GM18519 (cell line): ENCODE results near the gene PDE6D.
"Not testable (repeated sequence)": the region's sequence is repeated elsewhere in the genome, so short reads cannot be mapped to it uniquely, and the experiment has no call there.

ENCODE experiments used
- ATAC-seq: cut with Tn5 transposase; IDR thresholded peaks from one replicate; pipeline ENCODE4 v1.9.1; 2021; ENCODE audit warnings: mild to moderate bottlenecking, moderate library complexity; ENCODE audit not compliant: unreplicated experiment, low FRiP score

PDE6D gene

GRCh38 chr2:231720987-231721966, 59.8 kb downstream of the PDE6D start:
- peak; percentile 60 for ATAC-seq

GRCh38 chr2:231720292-231720986, 60.6 kb downstream of the PDE6D start:
- no peak for ATAC-seq

DNA sequence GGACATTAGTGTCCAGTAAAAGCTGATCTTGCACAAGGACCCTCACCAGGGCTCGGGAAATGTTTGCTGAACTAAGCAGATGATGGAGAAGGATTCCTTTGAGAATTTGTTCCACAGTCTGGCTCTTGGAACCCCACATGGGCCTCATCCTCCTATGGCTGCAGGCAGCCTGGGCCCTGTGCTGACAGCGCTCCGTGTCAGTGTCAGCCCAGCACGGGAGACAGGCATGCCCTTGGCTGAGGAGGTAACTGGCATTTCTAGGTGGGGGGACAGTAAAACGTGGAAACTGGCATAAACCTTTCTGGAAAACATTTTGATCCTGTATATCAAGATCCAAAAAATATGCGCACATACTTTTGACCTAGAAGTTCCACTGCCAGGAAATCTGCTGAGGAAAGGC, 62.3 kb downstream of the PDE6D start:
- ATAC-seq, result no peak

GRCh38 chr2:231717281-231718171, 63.6 kb downstream of the PDE6D start:
- ATAC-seq, result no peak

- no peak for ATAC-seq
These were observed 64.3 kb downstream of the PDE6D start for GRCh38 chr2:231716666-231717280.

GRCh38 chr2:231715988-231716616, 65.0 kb downstream of the PDE6D start:
- ATAC-seq, result no peak

- no peak for ATAC-seq
These were observed 65.6 kb downstream of the PDE6D start for GRCh38 chr2:231715499-231715837.

DNA sequence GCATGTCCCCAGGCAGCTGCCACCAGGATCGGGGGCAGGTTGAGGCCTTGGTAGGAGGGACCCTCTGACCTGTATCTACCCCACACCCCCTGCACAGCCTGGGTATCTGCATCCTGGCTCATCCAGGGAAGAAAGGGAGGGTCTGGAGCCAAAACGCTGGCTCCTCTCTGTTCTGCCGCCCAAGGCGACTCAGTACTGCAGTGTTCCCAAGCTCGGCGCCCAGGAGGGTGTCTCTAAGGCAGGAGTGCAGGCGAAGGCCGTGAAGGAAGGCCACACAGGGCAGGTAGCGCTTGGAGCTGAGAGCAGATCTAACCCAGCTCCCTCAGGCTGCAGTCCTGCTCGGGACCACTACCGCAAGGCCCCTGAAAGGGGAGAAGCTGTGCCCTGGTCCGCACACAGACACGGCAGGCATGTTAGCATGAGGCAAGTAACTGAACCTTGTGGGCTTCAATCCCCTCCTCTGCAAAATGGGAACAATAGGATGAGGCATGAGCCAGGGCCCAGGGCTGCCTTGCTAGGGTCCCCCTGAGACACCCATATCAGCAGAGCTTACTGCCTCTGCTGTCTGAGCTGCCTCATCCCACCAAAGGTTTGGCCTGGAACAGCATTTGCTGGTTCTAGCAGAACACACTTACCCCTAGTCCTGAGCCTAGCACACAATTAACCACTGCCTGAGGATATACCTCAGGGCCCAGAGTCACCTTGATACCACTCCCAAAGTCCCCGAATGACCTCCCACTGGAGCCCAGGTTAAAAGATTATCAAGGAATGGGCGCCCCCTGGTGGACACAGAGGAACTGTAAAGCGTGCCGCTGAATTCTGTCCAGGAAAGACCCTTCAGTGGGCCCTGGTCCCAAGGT, 66.2 kb downstream of the PDE6D start:
- ATAC-seq, result no peak

DNA sequence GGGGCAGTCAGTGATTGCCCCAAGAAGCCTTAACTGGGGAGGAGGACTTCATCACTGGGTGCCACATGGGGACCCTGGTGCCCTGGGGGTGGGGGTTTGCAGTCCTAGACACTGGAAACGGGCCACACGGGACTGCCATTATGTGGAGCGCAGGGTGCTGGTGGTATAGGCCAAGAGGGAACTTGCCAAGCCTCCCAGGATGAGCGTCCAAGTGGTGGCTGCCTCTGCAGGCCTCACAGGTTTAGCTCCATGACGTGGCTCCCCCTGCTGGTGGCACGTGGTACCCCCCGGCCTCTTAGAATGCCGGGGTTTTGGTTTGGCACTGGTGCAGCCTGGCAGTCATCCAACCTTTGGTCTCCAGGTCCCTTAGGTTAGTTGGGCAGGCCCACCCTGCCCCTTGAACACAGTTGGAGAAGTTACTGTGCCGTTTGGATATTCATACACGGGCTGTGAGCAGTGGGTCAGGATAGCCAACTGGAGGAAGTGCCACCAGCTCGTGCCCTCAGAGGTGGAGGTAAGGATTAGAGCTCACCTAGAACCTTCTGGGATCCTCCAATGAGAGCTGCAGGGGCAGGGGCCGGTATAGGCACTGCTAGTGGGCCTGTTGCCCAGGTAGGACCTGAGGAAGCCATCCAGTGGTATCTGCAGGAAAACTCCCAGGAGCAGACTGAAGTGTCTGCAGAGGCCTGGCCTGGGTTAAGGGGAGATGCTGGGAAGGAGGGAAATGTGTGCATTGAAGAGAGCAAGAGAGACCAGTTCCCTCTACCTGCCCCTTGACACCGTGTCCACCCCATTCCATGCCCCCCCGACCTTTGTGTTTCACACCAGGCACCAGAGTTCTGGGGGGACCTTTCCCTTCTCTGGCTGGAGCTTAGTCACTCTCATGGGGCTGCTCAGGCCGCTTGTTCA, 67.1 kb downstream of the PDE6D start:
- ATAC-seq, result no peak

- ATAC-seq, result not testable (repeated sequence)
These were observed 67.7 kb downstream of the PDE6D start for GRCh38 chr2:231713406-231713729.

- ATAC-seq, result not testable (repeated sequence)
These were observed 68.5 kb downstream of the PDE6D start for GRCh38 chr2:231712451-231713021.

GRCh38 chr2:231711677-231712450, 69.2 kb downstream of the PDE6D start:
- no peak for ATAC-seq

DNA sequence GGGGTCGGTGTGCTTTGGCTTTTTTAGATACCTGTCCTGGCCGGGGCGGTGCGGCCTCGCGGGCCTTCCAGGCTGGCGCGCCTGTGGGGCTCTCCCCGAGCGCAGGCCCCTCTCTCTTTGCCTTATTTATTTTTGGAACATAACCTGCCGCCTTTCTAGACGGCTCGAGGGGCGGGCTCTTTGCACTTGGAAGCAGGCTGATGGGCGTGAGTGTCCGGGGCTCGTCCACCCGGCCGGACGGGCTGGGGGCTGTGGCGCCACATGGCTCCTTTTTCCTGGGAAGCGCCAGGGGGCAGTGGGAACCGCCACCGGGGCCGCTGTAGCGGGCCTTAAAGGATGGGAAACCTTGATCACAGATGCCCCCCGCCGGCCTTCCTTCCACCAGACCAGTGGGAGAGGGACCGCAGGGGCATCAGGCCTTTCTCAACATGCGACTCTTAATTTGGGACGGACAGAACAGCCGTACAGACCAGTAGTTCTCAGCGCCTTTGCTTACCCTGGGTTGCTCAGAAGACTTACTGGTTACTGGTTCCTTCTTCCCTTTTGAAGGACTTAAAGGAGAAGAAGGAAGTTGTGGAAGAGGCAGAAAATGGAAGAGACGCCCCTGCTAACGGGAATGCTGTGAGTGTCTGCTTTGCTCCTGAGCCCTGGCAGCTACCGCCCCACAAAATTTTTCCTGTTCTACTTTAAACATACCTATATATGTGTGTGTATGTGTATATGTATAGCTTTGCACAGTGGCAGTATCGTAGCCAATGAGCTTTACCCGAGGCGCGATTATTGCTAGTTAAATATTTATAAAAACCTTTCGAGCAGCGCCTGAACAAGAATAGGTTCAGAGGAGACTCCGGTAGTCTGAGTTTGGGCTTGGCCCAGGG, 70.0 kb downstream of the PDE6D start:
- no peak for ATAC-seq

- no peak for ATAC-seq
These were observed 70.9 kb downstream of the PDE6D start for GRCh38 chr2:231709981-231710798.

GRCh38 chr2:231709636-231709980, 71.5 kb downstream of the PDE6D start:
- no peak for ATAC-seq
